ENCODE data around the gene PDF. TPM values are rescaled to one million over a fixed set of nuclear protein-coding genes. Genes with fewer than 3 reads are reported as not detected.

The PDF gene
- total RNA-seq, 1 experiment from 2014 or later = 13.5 TPM

DNA sequence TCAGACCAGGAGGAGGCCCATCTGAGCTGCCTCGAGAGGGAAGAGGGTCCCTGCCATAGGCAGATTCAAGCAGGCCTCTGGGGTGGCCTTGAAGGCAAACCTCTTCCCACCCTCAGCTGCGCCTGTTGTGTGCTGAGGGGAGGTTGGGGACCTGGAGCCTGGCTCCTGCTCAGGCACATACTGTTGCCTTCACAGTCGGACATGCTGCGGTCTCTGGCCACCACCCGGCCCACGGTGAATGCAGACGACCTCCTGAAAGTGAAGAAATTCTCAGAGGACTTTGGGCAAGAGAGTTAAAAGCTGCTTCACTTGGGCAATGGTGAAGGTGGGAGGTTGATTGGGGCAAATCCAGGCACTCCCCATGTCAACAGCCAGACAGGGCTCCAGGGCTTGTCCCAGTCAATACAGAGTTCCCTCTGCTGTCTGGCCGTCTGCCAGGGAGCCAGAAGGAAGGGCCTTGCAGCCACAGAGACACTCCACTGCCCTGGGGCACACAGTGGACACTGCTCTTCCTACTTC lies 6.3 kb downstream of the PDF start:
- Histone ChIP-seq H3K36me3 (ENCODE audit: insufficient read depth, low read length) (peaks cover 29% of the 10 kb centered on the region), H2AFZ (ENCODE audit: low read length) (no peak overlapping the region), H3K4me1 (ENCODE audit: low read length) (peaks cover 32% of the 10 kb centered on the region), H3K9me2 (replicated peaks; ENCODE audit: insufficient read depth, low read length) (no peaks in the 10 kb centered on the region), H3K4me2 (ENCODE audit: low read depth, low read length, poor library complexity, severe bottlenecking) (no peak overlapping the region), H3K79me2 (ENCODE audit: low read length) (peaks cover 64% of the 10 kb centered on the region), H3K9ac (ENCODE audit: low read length) (no peak overlapping the region), H3K27ac (ENCODE audit: low read length) (no peak overlapping the region), H4K20me1 (ENCODE audit: insufficient read depth, low read depth, low read length) (peaks cover 40% of the 10 kb centered on the region), H3K27me3 (ENCODE audit: low read length) (no peaks in the 10 kb centered on the region), H3K4me3 (ENCODE audit: low read length) (no peak overlapping the region), H3K9me3 (ENCODE audit: low read length) (no peaks in the 10 kb centered on the region)
- no peak for DNase-seq

GRCh38 chr16:69323415-69323814 lies 7.0 kb downstream of the PDF start:
- Histone ChIP-seq H3K4me1 (ENCODE audit: low read length) (peaks cover 25% of the 10 kb centered on the region), H3K9ac (ENCODE audit: low read length) (no peak overlapping the region), H3K9me2 (replicated peaks; ENCODE audit: insufficient read depth, low read length) (no peaks in the 10 kb centered on the region), H2AFZ (ENCODE audit: low read length) (no peak overlapping the region), H3K27me3 (ENCODE audit: low read length) (no peaks in the 10 kb centered on the region), H3K27ac (ENCODE audit: low read length) (no peak overlapping the region), H3K4me2 (ENCODE audit: low read depth, low read length, poor library complexity, severe bottlenecking) (no peak overlapping the region), H3K36me3 (ENCODE audit: insufficient read depth, low read length) (peaks cover 29% of the 10 kb centered on the region), H3K79me2 (ENCODE audit: low read length) (peaks cover 57% of the 10 kb centered on the region), H3K4me3 (ENCODE audit: low read length) (no peak overlapping the region), H3K9me3 (ENCODE audit: low read length) (no peaks in the 10 kb centered on the region), H4K20me1 (ENCODE audit: insufficient read depth, low read depth, low read length) (peaks cover 34% of the 10 kb centered on the region)
- no peak for DNase-seq

DNA sequence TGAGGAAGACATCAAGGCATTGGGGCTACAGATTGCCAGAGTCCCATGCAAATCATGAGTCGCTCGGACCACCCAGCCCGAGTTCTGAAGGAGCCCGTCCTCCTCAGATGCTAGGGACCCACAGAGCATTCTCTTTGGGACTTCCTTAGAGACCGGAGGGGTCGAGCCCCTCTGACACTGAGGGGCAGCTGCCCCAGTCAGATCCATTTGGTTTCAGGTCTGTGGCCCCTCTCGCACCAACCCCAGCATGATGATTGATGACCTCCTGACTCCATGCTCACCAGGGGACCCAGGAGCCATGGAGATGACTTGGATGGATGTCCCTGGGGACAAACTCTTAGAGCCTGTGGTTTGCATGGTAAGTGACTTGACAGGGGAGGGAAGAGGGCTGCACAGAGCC lies 8.0 kb downstream of the PDF start:
- Histone ChIP-seq H3K79me2 (ENCODE audit: low read length) (peaks cover 46% of the 10 kb centered on the region), H3K36me3 (ENCODE audit: insufficient read depth, low read length) (peaks cover 29% of the 10 kb centered on the region)

DNA sequence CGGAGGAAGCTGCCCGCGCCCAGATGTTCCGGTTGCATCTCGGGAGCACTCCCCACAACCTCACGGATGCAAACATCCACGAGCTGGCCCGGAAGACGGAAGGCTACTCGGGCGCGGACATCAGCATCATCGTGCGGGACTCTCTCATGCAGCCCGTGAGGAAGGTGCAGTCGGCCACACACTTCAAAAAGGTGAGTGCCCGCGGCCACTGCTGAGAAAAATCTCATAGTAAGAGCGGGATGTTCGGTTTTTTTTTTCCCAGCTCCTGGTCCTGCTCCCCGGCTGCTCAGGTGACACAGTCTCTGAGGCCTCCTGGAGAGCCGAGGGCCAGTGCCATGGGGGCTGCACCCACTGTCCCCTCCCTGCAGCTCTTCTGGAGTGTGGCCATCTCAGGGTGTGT lies 9.3 kb downstream of the PDF start:
- Histone ChIP-seq H4K20me1 (ENCODE audit: insufficient read depth, low read depth, low read length) (peaks cover 19% of the 10 kb centered on the region), H3K36me3 (ENCODE audit: insufficient read depth, low read length) (peaks cover 27% of the 10 kb centered on the region), H3K9me2 (replicated peaks; ENCODE audit: insufficient read depth, low read length) (no peaks in the 10 kb centered on the region), H3K27ac (ENCODE audit: low read length) (no peak overlapping the region), H3K9me3 (ENCODE audit: low read length) (no peaks in the 10 kb centered on the region), H3K9ac (ENCODE audit: low read length) (no peak overlapping the region), H3K27me3 (ENCODE audit: low read length) (no peaks in the 10 kb centered on the region), H3K4me1 (ENCODE audit: low read length) (peaks cover 4% of the 10 kb centered on the region; the same call in 1 of the 2 replicates), H3K4me3 (ENCODE audit: low read length) (no peak overlapping the region), H2AFZ (ENCODE audit: low read length) (no peak overlapping the region), H3K4me2 (ENCODE audit: low read depth, low read length, poor library complexity, severe bottlenecking) (no peak overlapping the region), H3K79me2 (ENCODE audit: low read length) (peaks cover 34% of the 10 kb centered on the region)
- no peak for DNase-seq

More for the DNA sequence above, 8.0 kb downstream of the PDF start:
- Histone ChIP-seq H3K9me2 (replicated peaks; ENCODE audit: insufficient read depth, low read length) (no peaks in the 10 kb centered on the region), H3K9ac (ENCODE audit: low read length) (no peak overlapping the region), H2AFZ (ENCODE audit: low read length) (no peak overlapping the region), H3K27me3 (ENCODE audit: low read length) (no peaks in the 10 kb centered on the region), H3K4me3 (ENCODE audit: low read length) (no peak overlapping the region), H3K27ac (ENCODE audit: low read length) (no peak overlapping the region), H3K4me1 (ENCODE audit: low read length) (peaks cover 15% of the 10 kb centered on the region), H4K20me1 (ENCODE audit: insufficient read depth, low read depth, low read length) (peaks cover 28% of the 10 kb centered on the region), H3K9me3 (ENCODE audit: low read length) (no peaks in the 10 kb centered on the region), H3K4me2 (ENCODE audit: low read depth, low read length, poor library complexity, severe bottlenecking) (no peak overlapping the region)
- DNase-seq = no peak

- H3K9me3 ChIP-seq (ENCODE audit: low read length) = no peaks in the 10 kb centered on the region
Observed at GRCh38 chr16:69320740-69321073, 9.7 kb downstream of the PDF start.

DNA sequence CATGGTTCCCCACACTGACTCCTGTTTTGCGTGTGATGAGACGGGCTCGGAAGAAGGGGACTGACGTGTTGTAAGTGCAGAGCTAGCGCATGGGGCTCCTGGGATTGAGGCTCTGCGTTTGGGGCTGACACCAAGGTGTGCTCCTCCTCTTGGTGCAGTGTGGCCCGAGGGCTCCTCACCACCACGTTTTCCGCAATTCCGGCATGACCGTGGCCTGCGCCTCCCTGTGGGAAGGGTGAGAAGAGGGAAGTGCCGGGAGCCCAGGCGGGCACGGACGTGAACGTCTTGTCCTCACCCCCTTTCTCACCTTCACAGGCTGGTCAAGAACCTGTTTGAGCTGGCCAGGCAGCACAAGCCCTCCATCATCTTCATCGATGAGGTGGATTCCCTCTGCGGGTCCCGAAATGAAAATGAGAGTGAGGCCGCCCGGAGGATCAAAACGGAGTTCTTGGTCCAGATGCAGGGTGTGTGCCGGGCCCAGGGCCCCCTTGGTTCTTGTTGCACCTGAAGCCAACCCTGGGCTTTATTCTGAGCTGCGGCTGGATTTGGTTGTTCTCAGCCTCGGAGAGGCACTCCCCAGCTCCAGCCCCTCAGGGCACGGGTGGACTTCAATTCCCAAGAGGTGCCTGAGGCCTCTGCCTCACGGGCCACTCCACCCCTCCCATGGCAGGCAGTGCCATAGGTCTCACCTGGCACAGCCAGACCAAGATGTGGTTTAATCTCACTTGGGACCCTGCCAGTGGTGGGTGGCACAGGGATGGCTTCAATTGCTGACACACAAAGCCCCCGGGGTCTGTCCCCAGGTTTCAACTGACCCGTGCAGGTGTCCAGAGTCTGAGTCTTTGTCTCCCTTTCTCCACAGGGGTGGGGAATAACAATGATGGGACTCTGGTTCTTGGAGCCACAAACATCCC lies 10.3 kb downstream of the PDF start:
- Histone ChIP-seq H3K9me3 (ENCODE audit: low read length) (no peaks in the 10 kb centered on the region), H3K27me3 (ENCODE audit: low read length) (no peaks in the 10 kb centered on the region), H3K36me3 (ENCODE audit: insufficient read depth, low read length) (peaks cover 27% of the 10 kb centered on the region), H4K20me1 (ENCODE audit: insufficient read depth, low read depth, low read length) (peaks cover 14% of the 10 kb centered on the region), H3K9me2 (replicated peaks; ENCODE audit: insufficient read depth, low read length) (no peaks in the 10 kb centered on the region), H3K79me2 (ENCODE audit: low read length) (peaks cover 26% of the 10 kb centered on the region), H3K9ac (ENCODE audit: low read length) (no peak overlapping the region), H3K27ac (ENCODE audit: low read length) (no peak overlapping the region), H2AFZ (ENCODE audit: low read length) (no peak overlapping the region), H3K4me3 (ENCODE audit: low read length) (no peak overlapping the region), H3K4me2 (ENCODE audit: low read depth, low read length, poor library complexity, severe bottlenecking) (no peak overlapping the region), H3K4me1 (ENCODE audit: low read length) (no peaks in the 10 kb centered on the region)
- no peak for DNase-seq

More at GRCh38 chr16:69320740-69321073, 9.7 kb downstream of the PDF start:
- H3K4me2 ChIP-seq (ENCODE audit: low read depth, low read length, poor library complexity, severe bottlenecking) = no peak overlapping the region
- H3K36me3 ChIP-seq (ENCODE audit: insufficient read depth, low read length) = peaks cover 27% of the 10 kb centered on the region
- no peaks in the 10 kb centered on the region for H3K9me2 ChIP-seq (replicated peaks; ENCODE audit: insufficient read depth, low read length)
- no peak overlapping the region for H3K4me3 ChIP-seq (ENCODE audit: low read length)
- no peak overlapping the region for H3K9ac ChIP-seq (ENCODE audit: low read length)
- H3K27me3 ChIP-seq (ENCODE audit: low read length) = no peaks in the 10 kb centered on the region
- H2AFZ ChIP-seq (ENCODE audit: low read length) = no peak overlapping the region
- no peak for DNase-seq
- H3K4me1 ChIP-seq (ENCODE audit: low read length) = peaks cover under 1% of the 10 kb centered on the region; the same call in 1 of the 2 replicates
- peaks cover 15% of the 10 kb centered on the region for H4K20me1 ChIP-seq (ENCODE audit: insufficient read depth, low read depth, low read length)
- peaks cover 30% of the 10 kb centered on the region for H3K79me2 ChIP-seq (ENCODE audit: low read length)
- no peak overlapping the region for H3K27ac ChIP-seq (ENCODE audit: low read length)

- H3K9ac ChIP-seq (ENCODE audit: low read length) = no peak overlapping the region
- no peaks in the 10 kb centered on the region for H3K9me3 ChIP-seq (ENCODE audit: low read length)
- H2AFZ ChIP-seq (ENCODE audit: low read length) = no peak overlapping the region
- H4K20me1 ChIP-seq (ENCODE audit: insufficient read depth, low read depth, low read length) = peaks cover 11% of the 10 kb centered on the region
- no peak overlapping the region for H3K4me3 ChIP-seq (ENCODE audit: low read length)
- no peaks in the 10 kb centered on the region for H3K9me2 ChIP-seq (replicated peaks; ENCODE audit: insufficient read depth, low read length)
- no peaks in the 10 kb centered on the region for H3K4me1 ChIP-seq (ENCODE audit: low read length)
- no peaks in the 10 kb centered on the region for H3K27me3 ChIP-seq (ENCODE audit: low read length)
- H3K36me3 ChIP-seq (ENCODE audit: insufficient read depth, low read length) = peaks cover 21% of the 10 kb centered on the region
- peaks cover 24% of the 10 kb centered on the region for H3K79me2 ChIP-seq (ENCODE audit: low read length)
- DNase-seq = no peak
- no peak overlapping the region for H3K27ac ChIP-seq (ENCODE audit: low read length)
- no peak overlapping the region for H3K4me2 ChIP-seq (ENCODE audit: low read depth, low read length, poor library complexity, severe bottlenecking)
Observed at GRCh38 chr16:69319381-69319780, 11.0 kb downstream of the PDF start.

GRCh38 chr16:69318911-69319289 lies 11.5 kb downstream of the PDF start:
- H3K36me3 ChIP-seq (ENCODE audit: insufficient read depth, low read length) = peaks cover 21% of the 10 kb centered on the region

More at GRCh38 chr16:69318911-69319289, 11.5 kb downstream of the PDF start:
- H3K4me3 ChIP-seq (ENCODE audit: low read length) = no peak overlapping the region
- H2AFZ ChIP-seq (ENCODE audit: low read length) = no peak overlapping the region
- no peak overlapping the region for H3K4me2 ChIP-seq (ENCODE audit: low read depth, low read length, poor library complexity, severe bottlenecking)
- H3K79me2 ChIP-seq (ENCODE audit: low read length) = peaks cover 24% of the 10 kb centered on the region
- peaks cover 10% of the 10 kb centered on the region for H4K20me1 ChIP-seq (ENCODE audit: insufficient read depth, low read depth, low read length)
- no peak for DNase-seq
- no peaks in the 10 kb centered on the region for H3K27me3 ChIP-seq (ENCODE audit: low read length)
- H3K9me3 ChIP-seq (ENCODE audit: low read length) = no peaks in the 10 kb centered on the region
- H3K9me2 ChIP-seq (replicated peaks; ENCODE audit: insufficient read depth, low read length) = no peaks in the 10 kb centered on the region
- no peaks in the 10 kb centered on the region for H3K4me1 ChIP-seq (ENCODE audit: low read length)
- H3K9ac ChIP-seq (ENCODE audit: low read length) = no peak overlapping the region
- H3K27ac ChIP-seq (ENCODE audit: low read length) = no peak overlapping the region
